Mesenchymal stem cell (in vitro differentiated cells and primary cell): Measurements from ENCODE around the gene ENO2.

ENCODE experiments used
- DNase-seq: peaks from one replicate; pipeline ENCODE4 v3.0.0-alpha.2; 2013
- H2AFZ ChIP-seq: one replicate; pipeline ENCODE4 v1.6.1; 2013; ENCODE audit warnings: low read depth, mild to moderate bottlenecking, control low read depth, inconsistent platforms, low read length, moderate library complexity
- H2AK5ac ChIP-seq: 2 replicates; pipeline ENCODE4 v1.6.1; 2013; ENCODE audit warnings: low read length, moderate library complexity, mild to moderate bottlenecking, inconsistent platforms; ENCODE audit not compliant: severe bottlenecking
- H2BK120ac ChIP-seq: one replicate; pipeline ENCODE4 v1.6.1; 2013; ENCODE audit warnings: low read depth, mild to moderate bottlenecking, inconsistent platforms, low read length, moderate library complexity
- H2BK12ac ChIP-seq, 2 experiments: one replicate each; pipeline ENCODE4 v1.6.1; 2013; ENCODE audit warnings: inconsistent platforms in 2 of 2, low read length in 2 of 2, mild to moderate bottlenecking in 2 of 2, moderate library complexity in 2 of 2, control low read depth in 1 of 2
- H2BK15ac ChIP-seq: one replicate; pipeline ENCODE4 v1.6.1; 2013; ENCODE audit warnings: mild to moderate bottlenecking, low read depth, inconsistent platforms; ENCODE audit not compliant: poor library complexity, severe bottlenecking
- H2BK5ac ChIP-seq: 2 replicates; pipeline ENCODE4 v1.6.1; 2013; ENCODE audit warnings: low read depth, mild to moderate bottlenecking, low read length, control low read depth, inconsistent platforms; ENCODE audit not compliant: poor library complexity, severe bottlenecking
- H3K14ac ChIP-seq, 2 experiments: one replicate each; pipeline ENCODE4 v1.6.1; 2013; ENCODE audit warnings: inconsistent platforms in 2 of 2, low read length in 2 of 2, control low read depth in 1 of 2, mild to moderate bottlenecking in 1 of 2, moderate library complexity in 1 of 2
- H3K18ac ChIP-seq, 2 experiments: one replicate each; pipeline ENCODE4 v1.6.1; 2013; ENCODE audit warnings: inconsistent platforms in 2 of 2, low read length in 2 of 2, control low read depth in 1 of 2, low read depth in 1 of 2, mild to moderate bottlenecking in 1 of 2
- H3K23ac ChIP-seq, 2 experiments: one replicate each; pipeline ENCODE4 v1.6.1; 2013; ENCODE audit warnings: inconsistent platforms in 2 of 2, low read length in 2 of 2, mild to moderate bottlenecking in 2 of 2, moderate library complexity in 2 of 2, control low read depth in 1 of 2
- H3K27ac ChIP-seq: 2 replicates; pipeline ENCODE4 v1.5.1; 2013; ENCODE audit warnings: mild to moderate bottlenecking, moderate library complexity, low read length, control low read depth, inconsistent platforms; ENCODE audit not compliant: poor library complexity, severe bottlenecking
- H3K27me3 ChIP-seq, 2 experiments: 2 replicates each; pipeline versions ENCODE4 v1.6.1 to v1.7.0; 2013; ENCODE audit warnings: low read length in 2 of 2, mild to moderate bottlenecking in 2 of 2, moderate library complexity in 2 of 2, control low read depth in 1 of 2, inconsistent platforms in 1 of 2; ENCODE audit not compliant: control insufficient read depth in 1 of 2, insufficient read depth in 1 of 2
- H3K36me3 ChIP-seq, 2 experiments: 2 replicates each; pipeline versions ENCODE4 v1.6.1 to v1.7.0; 2013; ENCODE audit warnings: low read length in 2 of 2, control low read depth in 1 of 2, inconsistent platforms in 1 of 2, low read depth in 1 of 2, mild to moderate bottlenecking in 1 of 2; ENCODE audit not compliant: insufficient read depth in 2 of 2, control insufficient read depth in 1 of 2
- H3K4ac ChIP-seq, 2 experiments: one replicate each; pipeline ENCODE4 v1.6.1; 2013; ENCODE audit warnings: inconsistent platforms in 2 of 2, low read length in 2 of 2, mild to moderate bottlenecking in 2 of 2, moderate library complexity in 2 of 2, control low read depth in 1 of 2, low read depth in 1 of 2
- H3K4me1 ChIP-seq: 2 replicates; pipeline ENCODE4 v1.6.1; 2013; ENCODE audit warnings: low read depth, low read length, control low read depth; ENCODE audit not compliant: control insufficient read depth, insufficient read depth
- H3K4me2 ChIP-seq: 2 replicates; pipeline ENCODE4 v1.6.1; 2013; ENCODE audit warnings: low read length, mild to moderate bottlenecking, inconsistent platforms; ENCODE audit not compliant: poor library complexity, severe bottlenecking
- H3K4me3 ChIP-seq, 2 experiments: 2 replicates each; pipeline versions ENCODE4 v1.5.1 to v1.7.0; 2013; ENCODE audit warnings: low read length in 2 of 2, mild to moderate bottlenecking in 2 of 2, control low read depth in 1 of 2, low read depth in 1 of 2; ENCODE audit not compliant: insufficient read depth in 1 of 2
- H3K79me1 ChIP-seq: replicated peaks from 2 replicates; pipeline ENCODE4 v1.6.1; 2013; ENCODE audit warnings: mild to moderate bottlenecking, control low read depth, low read length, inconsistent platforms; ENCODE audit not compliant: poor library complexity, severe bottlenecking
- H3K9ac ChIP-seq: 2 replicates; pipeline ENCODE4 v1.7.0; 2013; ENCODE audit warnings: mild to moderate bottlenecking, low read length, moderate library complexity
- H3K9me3 ChIP-seq: 2 replicates; pipeline ENCODE4 v1.7.0; 2013; ENCODE audit warnings: mild to moderate bottlenecking, low read length; ENCODE audit not compliant: control insufficient read depth
- H4K8ac ChIP-seq: one replicate; pipeline ENCODE4 v1.6.1; 2013; ENCODE audit warnings: inconsistent platforms, mild to moderate bottlenecking, low read length, moderate library complexity
- H4K91ac ChIP-seq: one replicate; pipeline ENCODE4 v1.6.1; 2013; ENCODE audit warnings: mild to moderate bottlenecking, low read length, inconsistent platforms
- WGBS: methylation state at CpG from one replicate; pipeline ENCODE4 v1.1.7; 2013; ENCODE audit warnings: mixed read lengths; 5-methylcytosine and 5-hydroxymethylcytosine counted together

The ENO2 gene

GRCh38 chr12:6914947-6915788 lies 788 bp downstream of the ENO2 start:
- Histone ChIP-seq H3K4me3 (peak overlapping the region; percentile 64 to 92), H2BK15ac (no peak overlapping the region), H2AK5ac (no peak overlapping the region), H3K79me1 (no peaks in the 10 kb centered on the region), H3K9me3 (no peaks in the 10 kb centered on the region), H4K8ac (no peak overlapping the region), H2AFZ (peak overlapping the region; percentile 36), H3K9ac (peak overlapping the region; percentile 85), H3K18ac (peak overlapping the region; percentile 0 to 13), H3K4me2 (peak overlapping the region; percentile 74), H3K23ac (peak overlapping the region in 1 of 2 experiments; percentile 86), H3K14ac (peak overlapping the region in 1 of 2 experiments; percentile 53), H3K36me3 (peaks cover 4 to 31% of the 10 kb centered on the region in 2 experiments), H3K4me1 (peaks cover 23% of the 10 kb centered on the region), H2BK120ac (no peak overlapping the region), H2BK5ac (no peak overlapping the region), H4K91ac (no peak overlapping the region), H3K4ac (peak overlapping the region in 1 of 2 experiments; percentile 6), H2BK12ac (peak overlapping the region in 1 of 2 experiments; percentile 73), H3K27me3 (peaks cover 0 to 19% of the 10 kb centered on the region in 2 experiments), H3K27ac (no peak overlapping the region)
- 6% methylated on average over 14 of the region's 29 CpGs for WGBS
- peak; percentile 52 for DNase-seq

DNA sequence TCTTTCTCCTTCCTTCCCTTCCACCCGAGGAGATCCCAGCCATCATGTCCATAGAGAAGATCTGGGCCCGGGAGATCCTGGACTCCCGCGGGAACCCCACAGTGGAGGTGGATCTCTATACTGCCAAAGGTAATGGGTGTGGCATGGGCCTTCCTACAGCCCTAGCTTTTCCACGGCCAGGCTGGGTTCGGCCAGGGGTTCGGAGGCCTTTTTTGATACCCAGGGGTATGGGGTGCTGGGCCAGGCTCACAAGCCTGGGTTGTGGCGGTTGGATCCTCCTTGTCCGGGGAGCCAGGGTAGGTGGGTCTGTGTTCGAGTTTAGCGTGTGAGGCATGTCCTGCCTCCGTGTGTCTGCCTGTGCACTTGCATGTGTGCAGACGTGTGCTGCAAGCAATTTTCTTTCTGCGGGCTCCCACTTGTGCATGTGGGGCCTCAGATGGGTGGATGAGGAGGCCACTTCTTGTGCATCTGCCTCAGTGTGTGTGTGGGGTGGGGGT lies 1.5 kb downstream of the ENO2 start:
- no peak overlapping the region for H2BK12ac ChIP-seq
- no peak overlapping the region for H4K8ac ChIP-seq
- no peaks in the 10 kb centered on the region for H3K79me1 ChIP-seq
- no peak overlapping the region for H2BK5ac ChIP-seq
- H3K4me2 ChIP-seq: no peak overlapping the region
- H3K9me3 ChIP-seq: no peaks in the 10 kb centered on the region
- peak overlapping the region in 1 of 2 experiments; percentile 29 for H3K4ac ChIP-seq
- peaks cover 0 to 19% of the 10 kb centered on the region in 2 experiments for H3K27me3 ChIP-seq
- H3K27ac ChIP-seq: no peak overlapping the region
- H2AFZ ChIP-seq: no peak overlapping the region
- peaks cover 4 to 31% of the 10 kb centered on the region in 2 experiments for H3K36me3 ChIP-seq
- no peak overlapping the region for H3K14ac ChIP-seq
- no peak overlapping the region for H3K23ac ChIP-seq
- peak overlapping the region in 1 of 2 experiments; percentile 92 for H3K4me3 ChIP-seq
- H3K18ac ChIP-seq: no peak overlapping the region
- no peak overlapping the region for H3K9ac ChIP-seq
- H2BK15ac ChIP-seq: no peak overlapping the region
- 81% methylated on average over 14 of the region's 14 CpGs for WGBS
- DNase-seq: no peak
- no peak overlapping the region for H4K91ac ChIP-seq
- no peak overlapping the region for H2BK120ac ChIP-seq
- peaks cover 23% of the 10 kb centered on the region for H3K4me1 ChIP-seq
- H2AK5ac ChIP-seq: no peak overlapping the region

DNA sequence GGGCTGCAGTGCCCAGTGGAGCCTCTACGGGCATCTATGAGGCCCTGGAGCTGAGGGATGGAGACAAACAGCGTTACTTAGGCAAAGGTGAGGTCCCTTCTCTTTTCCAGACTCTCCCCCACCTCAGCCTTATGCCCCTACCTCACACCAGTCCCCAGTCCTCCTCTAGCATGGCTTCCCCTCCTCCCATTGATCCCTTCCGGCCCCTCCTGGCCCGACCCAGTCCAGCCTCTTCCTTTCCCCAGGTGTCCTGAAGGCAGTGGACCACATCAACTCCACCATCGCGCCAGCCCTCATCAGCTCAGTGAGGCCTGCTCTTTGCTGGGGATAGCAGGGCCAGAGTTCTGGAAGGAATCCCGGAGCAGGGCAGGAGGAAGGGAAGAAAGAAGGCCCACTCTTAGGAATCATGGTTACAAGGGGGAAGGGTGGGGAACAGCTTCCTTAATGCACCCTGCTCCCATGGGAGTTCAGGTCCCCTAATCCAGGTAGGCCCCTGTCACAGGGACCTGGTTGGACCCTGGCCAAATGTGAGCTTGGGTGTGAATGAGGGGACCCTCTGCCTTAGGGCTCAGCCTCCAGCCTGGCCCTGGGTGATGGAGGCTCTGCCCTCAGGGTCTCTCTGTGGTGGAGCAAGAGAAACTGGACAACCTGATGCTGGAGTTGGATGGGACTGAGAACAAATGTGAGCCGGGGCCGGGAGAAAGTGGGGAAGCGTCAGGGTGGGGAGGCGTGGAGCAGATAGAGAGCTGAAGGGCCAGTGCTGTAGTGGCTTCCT lies 2.2 kb downstream of the ENO2 start:
- H3K9me3 ChIP-seq: no peaks in the 10 kb centered on the region
- no peak overlapping the region for H3K18ac ChIP-seq
- H3K4me3 ChIP-seq: no peak overlapping the region
- H2BK120ac ChIP-seq: no peak overlapping the region
- no peak overlapping the region for H2BK15ac ChIP-seq
- peaks cover 4 to 36% of the 10 kb centered on the region in 2 experiments for H3K36me3 ChIP-seq
- no peaks in the 10 kb centered on the region for H3K79me1 ChIP-seq
- peaks cover 26% of the 10 kb centered on the region for H3K4me1 ChIP-seq
- H4K8ac ChIP-seq: no peak overlapping the region
- H3K27me3 ChIP-seq: peaks cover 0 to 13% of the 10 kb centered on the region in 2 experiments
- DNase-seq: no peak
- no peak overlapping the region for H2AFZ ChIP-seq
- WGBS: 93% methylated on average over 11 of the region's 11 CpGs
- no peak overlapping the region for H3K14ac ChIP-seq
- H4K91ac ChIP-seq: no peak overlapping the region
- H3K9ac ChIP-seq: peak overlapping the region; percentile 15
- no peak overlapping the region for H3K27ac ChIP-seq
- no peak overlapping the region for H2AK5ac ChIP-seq
- no peak overlapping the region for H2BK5ac ChIP-seq
- H3K4ac ChIP-seq: peak overlapping the region in 1 of 2 experiments; percentile 28
- H2BK12ac ChIP-seq: no peak overlapping the region
- H3K4me2 ChIP-seq: no peak overlapping the region
- no peak overlapping the region for H3K23ac ChIP-seq
